Measurements from ENCODE around the gene SYNDIG1.

GRCh38 chr20:24504331-24505285 is 35.2 kb downstream of the SYNDIG1 start:
- TF ChIP-seq CTCF (IDR thresholded peaks at IDR 0.05): no peak
- TF ChIP-seq POLR2A (IDR thresholded peaks at IDR 0.05): no peak
- no peak for TF ChIP-seq POLR2AphosphoS5 (IDR thresholded peaks at IDR 0.05)
- TF ChIP-seq EP300 (IDR thresholded peaks at IDR 0.05; ENCODE audit: low read depth): no peak

All from transverse colon (tissue), 4 donors.